ENCODE measurements around the gene LILRB2.

DNA sequence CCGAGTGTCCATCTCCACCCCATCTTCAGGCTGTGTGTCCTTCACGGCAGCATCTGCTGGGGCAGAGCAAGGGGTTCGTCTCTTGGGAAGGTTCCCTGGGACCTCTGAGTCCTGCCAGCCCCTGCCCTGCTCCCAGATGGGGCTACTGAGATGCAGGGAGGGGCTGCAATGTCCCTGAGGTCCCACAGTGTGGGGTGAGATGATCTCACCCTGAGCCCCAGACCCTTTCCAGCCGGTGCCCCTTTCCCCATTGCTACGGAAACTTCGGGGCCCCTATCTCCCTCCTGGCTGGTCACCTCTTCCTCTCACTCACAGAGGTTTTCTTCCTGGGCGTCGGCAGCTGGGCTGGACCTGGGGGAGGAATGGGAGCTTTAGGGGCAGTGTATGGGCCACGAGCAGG is 5.0 kb downstream of the LILRB2 start:
- TF ChIP-seq, protein P1, sequence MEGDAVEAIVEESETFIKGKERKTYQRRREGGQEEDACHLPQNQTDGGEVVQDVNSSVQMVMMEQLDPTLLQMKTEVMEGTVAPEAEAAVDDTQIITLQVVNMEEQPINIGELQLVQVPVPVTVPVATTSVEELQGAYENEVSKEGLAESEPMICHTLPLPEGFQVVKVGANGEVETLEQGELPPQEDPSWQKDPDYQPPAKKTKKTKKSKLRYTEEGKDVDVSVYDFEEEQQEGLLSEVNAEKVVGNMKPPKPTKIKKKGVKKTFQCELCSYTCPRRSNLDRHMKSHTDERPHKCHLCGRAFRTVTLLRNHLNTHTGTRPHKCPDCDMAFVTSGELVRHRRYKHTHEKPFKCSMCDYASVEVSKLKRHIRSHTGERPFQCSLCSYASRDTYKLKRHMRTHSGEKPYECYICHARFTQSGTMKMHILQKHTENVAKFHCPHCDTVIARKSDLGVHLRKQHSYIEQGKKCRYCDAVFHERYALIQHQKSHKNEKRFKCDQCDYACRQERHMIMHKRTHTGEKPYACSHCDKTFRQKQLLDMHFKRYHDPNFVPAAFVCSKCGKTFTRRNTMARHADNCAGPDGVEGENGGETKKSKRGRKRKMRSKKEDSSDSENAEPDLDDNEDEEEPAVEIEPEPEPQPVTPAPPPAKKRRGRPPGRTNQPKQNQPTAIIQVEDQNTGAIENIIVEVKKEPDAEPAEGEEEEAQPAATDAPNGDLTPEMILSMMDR (IDR thresholded peaks at IDR 0.05): no peak
- TF ChIP-seq POLR2A (IDR thresholded peaks at IDR 0.05): no peak
